Left lobe of liver (tissue), 2 donors: Measurements from ENCODE around the gene MMEL1. TPM values are rescaled to one million over a fixed set of nuclear protein-coding genes. Genes with fewer than 3 reads are reported as not detected.

Source experiments
- ATAC-seq: fragments of 200-7000 bp; cut with Tn5 transposase; one replicate; pipeline ENCODE4 v1.9.1; 2020; ENCODE audit warnings: mild to moderate bottlenecking, moderate library complexity
- DNase-seq: peaks from one replicate; pipeline ENCODE4 v3.0.0-alpha.2; 2020; ENCODE audit warnings: low spot score
- total RNA-seq: library from RNA; stranded (reverse); gene quantifications from one replicate; pipeline ENCODE4 v1.2.1, GENCODE V29; 2021
- donor health status: DM: no; HTN: no; CAD: no; lungs with moderate emphysema.
- donor health status: DM: no; HTN: yes; CAD: no.

MMEL1 gene
- total RNA-seq, 1 donor from 2014 or later: not detected

DNA sequence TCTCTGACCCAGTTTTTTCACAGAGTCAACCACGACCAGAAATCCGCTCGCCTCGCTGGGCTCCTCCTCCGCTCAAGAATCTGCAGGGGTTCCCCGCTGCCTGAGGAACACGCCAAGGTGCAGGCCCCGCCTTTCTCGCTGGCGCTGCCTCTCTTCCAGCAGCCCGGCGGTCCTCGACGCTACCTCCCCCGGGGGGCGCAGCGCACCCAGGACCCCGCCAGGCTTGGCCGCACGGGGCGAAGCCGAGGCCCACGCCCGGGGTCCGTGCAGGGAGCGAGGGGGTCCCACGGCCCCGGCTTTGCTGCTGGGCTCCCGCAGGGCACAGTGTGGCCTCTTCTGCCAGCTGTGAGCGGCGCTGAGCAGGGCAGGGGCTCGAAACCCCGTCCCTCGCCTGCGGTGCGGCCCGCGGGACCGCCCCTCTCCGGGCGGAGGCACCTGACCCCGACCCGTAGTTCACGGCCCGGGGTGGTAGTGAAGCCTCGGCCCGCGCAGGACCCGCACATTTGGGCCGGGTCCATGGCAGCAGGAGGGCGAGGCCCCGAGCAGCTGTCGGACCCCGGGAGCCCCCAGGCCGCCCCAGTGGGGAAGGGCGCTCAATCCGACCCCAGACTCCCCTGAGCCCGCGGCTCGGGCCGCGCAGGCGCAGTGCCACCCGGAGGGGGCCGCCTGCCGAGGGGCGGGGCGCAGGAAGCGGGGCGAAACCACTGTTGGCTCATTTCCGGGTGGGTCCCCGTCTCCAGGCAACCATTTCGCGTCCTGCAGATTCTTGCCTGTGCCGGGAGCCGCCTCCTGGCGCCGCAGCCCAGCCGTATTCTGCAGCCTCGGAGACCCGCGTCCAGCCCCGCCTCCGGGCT lies 10.0 kb upstream of the MMEL1 start:
- peak; percentile 86 for DNase-seq
- peak; percentile 87 for ATAC-seq

- DNase-seq (no peak), ATAC-seq (no peak)
Observed at GRCh38 chr1:2642131-2642559, 9.3 kb upstream of the MMEL1 start.

DNA sequence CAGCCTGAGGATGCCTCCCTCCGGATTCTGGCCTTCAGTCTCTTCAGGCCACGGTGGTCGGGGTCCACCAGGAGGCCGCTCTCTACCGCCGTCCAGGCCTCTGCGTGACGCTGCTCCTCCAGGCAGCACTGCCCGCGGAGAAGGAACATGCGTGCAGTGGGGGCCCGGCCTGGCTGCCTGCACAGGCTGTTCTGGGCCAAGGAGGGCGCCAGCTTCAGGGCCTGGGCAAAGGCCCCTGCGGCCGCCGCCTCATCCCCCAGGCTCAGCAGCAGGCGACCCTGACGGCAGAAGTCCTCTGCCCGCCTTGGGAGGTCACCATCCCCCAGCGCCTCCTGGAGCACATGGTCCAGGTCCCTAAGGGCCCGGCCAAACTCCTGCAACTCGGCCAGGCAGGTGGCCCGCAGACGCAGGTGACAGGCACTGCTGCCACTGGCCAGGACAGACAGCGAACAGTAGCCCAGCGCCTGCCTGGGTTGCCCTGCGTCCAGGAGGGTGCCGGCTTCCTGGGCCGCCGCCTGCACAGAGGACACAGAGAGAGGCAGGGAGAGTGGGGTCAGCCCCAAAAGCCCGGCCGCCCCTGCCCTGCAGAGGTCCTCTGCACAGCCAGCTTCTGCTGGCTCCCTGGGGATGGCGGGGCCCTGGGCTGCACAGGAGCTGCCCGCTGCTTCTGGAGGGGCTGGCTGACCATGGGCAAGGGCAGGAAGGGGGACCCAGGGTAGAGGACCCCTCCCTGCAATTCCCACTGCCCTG lies 8.7 kb upstream of the MMEL1 start:
- no peak for ATAC-seq
- no peak for DNase-seq

GRCh38 chr1:2640626-2641025 lies 7.8 kb upstream of the MMEL1 start:
- no peak for DNase-seq
- ATAC-seq: no peak

- ATAC-seq (no peak), DNase-seq (no peak)
Observed at GRCh38 chr1:2639607-2640521, 7.0 kb upstream of the MMEL1 start.

DNA sequence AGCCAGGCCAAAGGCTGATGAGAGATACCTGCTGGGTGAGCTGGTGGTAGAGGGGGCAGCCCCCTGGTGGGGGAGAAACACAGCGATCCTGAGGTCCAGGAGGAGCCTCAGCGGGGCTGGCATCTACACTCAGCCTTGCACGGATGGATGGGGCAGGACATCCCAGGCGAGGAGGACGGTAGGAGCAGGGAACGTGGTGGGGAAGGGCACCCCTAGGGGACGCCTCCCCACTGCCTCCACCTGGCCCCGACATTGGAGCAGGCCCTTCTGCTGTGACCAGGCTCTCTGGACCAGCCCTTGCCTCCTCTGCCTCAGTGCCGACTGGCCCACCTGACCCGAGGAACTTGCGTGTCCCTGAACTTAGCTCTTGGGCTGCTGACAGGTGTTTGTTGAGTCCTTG lies 6.4 kb upstream of the MMEL1 start:
- no peak for DNase-seq
- ATAC-seq: no peak

- no peak for DNase-seq
- no peak for ATAC-seq
Observed at GRCh38 chr1:2638466-2639115, 5.8 kb upstream of the MMEL1 start.

DNA sequence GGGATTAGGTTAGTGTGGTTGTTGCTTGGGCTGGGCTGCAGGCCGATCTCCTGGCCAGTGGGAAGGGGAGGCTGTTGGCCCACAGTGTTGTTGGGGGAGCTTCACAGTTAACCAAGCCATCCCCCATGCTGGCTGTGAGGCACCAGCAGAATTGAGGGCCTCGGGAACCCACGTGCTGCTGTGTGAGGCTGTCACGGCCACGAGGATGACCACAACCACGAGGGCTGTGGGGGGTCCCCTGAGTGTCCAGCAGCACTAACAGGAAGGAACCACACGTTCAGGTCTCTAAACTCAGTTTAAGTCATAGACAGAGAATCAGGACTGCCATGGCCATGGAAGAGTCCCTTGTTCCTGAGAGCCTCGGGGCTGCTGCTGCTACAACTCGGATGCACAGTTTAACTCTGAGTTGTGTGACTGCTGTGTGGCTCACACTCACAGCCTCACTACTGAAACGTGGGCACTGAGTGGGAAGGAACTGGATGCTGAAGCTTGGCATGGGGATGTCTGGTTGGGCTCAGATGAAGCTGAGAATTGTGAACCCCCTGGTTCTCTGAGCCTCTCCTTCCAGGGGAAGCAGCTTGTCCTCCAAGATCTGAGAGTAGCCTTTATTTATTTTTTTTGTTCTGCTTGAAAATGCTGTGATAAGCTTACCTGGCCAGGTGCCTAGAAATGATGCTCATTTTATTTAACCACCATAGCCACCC lies 4.8 kb upstream of the MMEL1 start:
- no peak for DNase-seq
- no peak for ATAC-seq

- ATAC-seq (no peak), DNase-seq (no peak)
Observed at GRCh38 chr1:2636733-2637132, 3.9 kb upstream of the MMEL1 start.

DNA sequence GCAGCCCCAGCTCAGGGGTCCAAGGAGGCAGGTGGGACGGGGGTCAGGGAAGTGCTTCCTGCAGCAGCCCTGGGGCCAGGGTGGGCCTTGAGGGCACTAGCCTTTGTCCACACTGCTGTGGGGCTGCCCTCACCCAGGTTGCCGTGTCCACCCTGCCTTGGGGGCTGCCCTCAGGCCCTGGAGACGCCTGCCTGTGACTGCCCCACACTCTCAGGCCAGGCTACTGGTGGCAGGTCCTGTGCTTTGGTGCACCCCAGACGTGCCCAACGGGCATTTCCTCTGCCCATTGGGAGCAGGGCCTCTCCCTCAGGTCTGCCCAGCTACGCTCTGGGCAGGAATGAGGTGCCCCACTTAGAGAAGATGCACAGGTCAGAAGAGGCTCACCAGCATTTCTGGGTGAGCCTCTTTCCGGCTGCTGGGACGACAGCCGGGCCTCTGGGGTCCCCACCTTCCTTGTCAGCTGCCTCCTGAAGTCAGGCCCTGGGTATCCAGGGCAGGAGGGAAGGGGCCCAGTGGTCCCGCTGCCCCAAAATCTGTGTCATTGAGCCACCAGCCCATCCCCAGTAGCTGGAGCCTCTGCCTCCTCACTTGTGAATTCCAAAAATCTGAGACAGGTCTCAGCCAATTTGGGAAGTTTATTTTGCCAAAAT lies 2.7 kb upstream of the MMEL1 start:
- DNase-seq: no peak
- ATAC-seq: no peak

GRCh38 chr1:2633936-2634491 lies 1.2 kb upstream of the MMEL1 start:
- DNase-seq (no peak), ATAC-seq (no peak)

GRCh38 chr1:2633366-2633935 lies 635 bp upstream of the MMEL1 start:
- no peak for ATAC-seq
- no peak for DNase-seq

- no peak for ATAC-seq
- DNase-seq: no peak
Observed at GRCh38 chr1:2632051-2632430, 775 bp downstream of the MMEL1 start.

DNA sequence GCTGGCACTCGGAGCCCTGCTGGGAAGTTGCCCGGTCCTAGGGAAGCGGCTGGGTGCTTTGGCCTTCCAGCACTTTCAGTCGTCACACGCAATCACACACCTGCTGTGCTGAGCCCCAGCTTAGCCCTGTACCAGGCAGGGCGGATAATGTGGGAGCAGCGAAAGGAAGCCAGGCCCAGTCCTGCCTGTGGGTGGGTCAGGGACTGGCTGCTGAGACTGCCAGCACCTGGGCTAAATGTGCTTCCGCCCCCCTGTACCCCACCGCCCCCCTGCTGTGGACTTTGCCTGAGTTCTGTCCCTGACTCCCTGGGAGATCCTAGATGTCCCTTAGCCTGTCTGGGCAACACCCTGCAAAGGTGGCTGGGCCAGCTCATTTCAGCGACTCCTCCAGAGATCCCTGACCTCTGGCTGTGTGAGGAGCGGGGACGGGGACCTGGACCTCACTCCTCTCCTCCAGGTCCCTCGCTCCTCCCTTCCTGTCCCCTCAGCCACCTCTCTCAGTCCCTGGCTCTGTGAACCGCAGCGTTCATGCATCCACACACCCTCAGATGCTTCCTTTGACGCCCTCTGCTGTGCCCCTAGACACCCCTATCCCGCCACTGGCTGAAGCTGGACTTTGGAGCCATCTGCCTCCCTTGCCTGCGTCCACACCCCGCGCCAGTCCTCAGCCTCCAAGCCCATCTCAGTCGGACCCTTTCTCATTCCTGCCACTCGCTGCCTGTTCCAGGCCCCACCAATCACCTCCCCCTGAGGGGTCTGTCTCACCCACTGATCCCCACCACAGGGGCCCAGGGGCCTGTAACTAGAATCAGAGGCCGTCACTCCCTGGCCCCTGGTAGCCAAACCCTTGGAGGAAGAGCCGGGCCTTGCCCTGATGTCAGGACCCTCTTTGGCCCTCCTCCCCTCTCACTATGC lies 1.4 kb downstream of the MMEL1 start:
- DNase-seq (no peak), ATAC-seq (no peak)

DNA sequence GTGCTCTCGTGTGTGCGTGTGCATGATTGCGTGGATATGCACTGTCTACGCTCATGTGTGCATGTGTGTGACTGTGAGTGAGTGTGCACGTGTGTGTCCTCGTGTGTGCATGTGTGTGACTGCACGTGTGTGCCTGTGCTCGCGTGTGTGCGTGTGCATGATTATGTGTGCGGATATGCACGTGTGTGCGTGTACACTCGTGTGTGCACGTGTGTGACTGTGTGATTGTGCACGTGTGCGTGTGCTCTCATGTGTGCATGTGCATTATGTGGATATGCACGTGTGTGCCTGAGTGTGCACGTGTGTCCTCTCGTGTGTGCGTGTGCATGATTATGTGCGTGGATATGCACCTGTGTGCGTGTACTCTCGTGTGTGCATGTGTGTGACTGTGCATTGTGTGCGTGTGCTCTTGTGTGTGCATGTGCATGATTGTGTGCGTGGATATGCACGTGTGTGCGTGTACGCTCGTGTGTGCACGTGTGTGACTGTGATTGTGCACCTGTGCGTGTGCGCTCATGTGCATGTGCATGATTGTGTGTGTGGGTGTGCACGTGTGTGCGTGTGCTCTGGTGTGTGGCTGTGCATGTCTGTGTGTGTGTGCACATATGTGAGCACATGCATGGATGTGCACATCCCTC lies 2.2 kb downstream of the MMEL1 start:
- DNase-seq: no peak
- ATAC-seq: no peak

DNA sequence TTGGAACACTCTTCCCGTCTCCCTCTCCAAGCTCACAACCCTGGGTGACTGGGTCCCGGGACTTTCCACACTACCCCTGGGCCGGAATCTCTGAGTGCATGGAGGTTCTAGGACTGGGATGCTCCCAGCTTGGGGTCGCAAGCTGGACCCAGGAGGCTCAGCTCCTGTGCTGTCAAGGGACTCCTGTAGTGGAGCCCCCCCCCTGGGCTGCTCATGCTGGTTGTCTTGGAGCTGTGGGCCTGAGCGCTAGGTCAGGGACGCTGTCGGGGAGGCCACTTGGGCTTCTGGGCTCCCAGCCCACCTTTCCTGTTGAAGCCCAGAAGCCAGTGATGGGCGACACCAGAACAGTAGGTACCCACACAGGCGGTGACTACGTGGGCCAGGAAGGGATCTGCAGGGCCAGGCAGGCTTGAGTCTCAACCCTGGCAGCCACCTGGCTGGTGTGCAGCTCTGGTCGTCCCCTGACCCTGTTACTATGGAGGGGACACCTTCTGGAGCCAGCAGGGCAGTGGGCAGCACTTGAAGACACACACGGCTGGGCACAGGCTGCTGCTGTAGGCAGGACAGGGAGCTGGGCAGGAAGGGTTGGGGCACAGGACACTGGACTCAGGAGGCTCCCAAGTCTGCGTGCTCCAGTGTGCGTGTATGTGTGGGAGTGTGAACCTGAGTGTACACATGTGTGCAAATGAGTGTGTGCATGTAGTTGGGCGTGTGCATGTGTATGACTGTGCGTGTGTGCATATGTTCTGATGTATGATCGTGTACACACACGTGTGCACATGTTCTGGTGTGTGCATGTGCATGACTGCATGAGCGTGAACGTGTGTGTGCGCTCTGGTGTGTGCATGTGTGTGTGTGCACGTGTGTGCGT lies 3.0 kb downstream of the MMEL1 start:
- DNase-seq (no peak), ATAC-seq (no peak)
